ENCODE results near the gene SCFD2.

- TF ChIP-seq EP300 (IDR thresholded peaks at IDR 0.05; ENCODE audit: borderline replicate concordance in 1 of 2, low read depth in 1 of 2, low read length in 1 of 2) = no peak
- no peak for TF ChIP-seq CTCF (IDR thresholded peaks at IDR 0.05)
Observed at GRCh38 chr4:53171797-53172196, 194.1 kb downstream of the SCFD2 start.
